Calu3 (cell line): ENCODE data around the gene GNG8. TPM values are rescaled to one million over a fixed set of nuclear protein-coding genes. Genes with fewer than 3 reads are reported as not detected.

Experiments
- BruUV-seq: library from RNA; stranded (reverse); fragments of 400-500 nt; replicated peaks from 2 replicates; lab custom pipeline; 2021; lab: Mats Ljungman, UMichigan
- CTCF ChIA-PET: fragments of 300-600 bp; sonication (Branson Sonifier 250); formaldehyde crosslinking; loops from one replicate; lab custom pipeline; 2022; ENCODE audit warnings: antibody characterized with exemption; lab: Charles Lee
- DNase-seq: peaks from one replicate; pipeline ENCODE4 v3.0.0; 2022
- H3K27ac Mint-ChIP-seq: one replicate; pipeline ENCODE4 v1.8.0; 2022; ENCODE audit warnings: mixed read lengths; ENCODE audit not compliant: unreplicated experiment
- H3K27me3 Mint-ChIP-seq: one replicate; pipeline ENCODE4 v1.8.0; 2022; ENCODE audit warnings: mixed read lengths; ENCODE audit not compliant: unreplicated experiment
- H3K36me3 Mint-ChIP-seq: one replicate; pipeline ENCODE4 v1.8.0; 2022; ENCODE audit warnings: mild to moderate bottlenecking, moderate library complexity, mixed read lengths; ENCODE audit not compliant: insufficient read depth, unreplicated experiment
- H3K4me1 Mint-ChIP-seq: one replicate; pipeline ENCODE4 v1.8.0; 2022; ENCODE audit warnings: mild to moderate bottlenecking, low read depth, mixed read lengths; ENCODE audit not compliant: unreplicated experiment
- H3K4me3 Mint-ChIP-seq: one replicate; pipeline ENCODE4 v1.8.0; 2022; ENCODE audit warnings: mild to moderate bottlenecking, low read depth, moderate library complexity, mixed read lengths; ENCODE audit not compliant: unreplicated experiment
- H3K9me3 Mint-ChIP-seq: one replicate; pipeline ENCODE4 v1.8.0; 2022; ENCODE audit warnings: low read depth, mixed read lengths; ENCODE audit not compliant: unreplicated experiment
- intact Hi-C: fragments of 100-400 bp; cut with micrococcal nuclease; formaldehyde crosslinking; loops from one replicate; pipeline ENCODE4 v1.10.0; 2022; ENCODE audit not compliant: unreplicated experiment
- total RNA-seq: library from RNA; stranded (reverse); gene quantifications from 2 replicates; pipeline ENCODE4 v1.2.3, GENCODE V29; 2022
- TF ChIP-seq, protein P1 (sequence below): fragments of 200-600 bp; IDR thresholded peaks from one replicate; pipeline ENCODE4 v1.8.0; 2022; ENCODE audit warnings: antibody characterized with exemption; ENCODE audit not compliant: unreplicated experiment

The GNG8 gene
- total RNA-seq, 1 experiment from 2014 or later: not detected

DNA sequence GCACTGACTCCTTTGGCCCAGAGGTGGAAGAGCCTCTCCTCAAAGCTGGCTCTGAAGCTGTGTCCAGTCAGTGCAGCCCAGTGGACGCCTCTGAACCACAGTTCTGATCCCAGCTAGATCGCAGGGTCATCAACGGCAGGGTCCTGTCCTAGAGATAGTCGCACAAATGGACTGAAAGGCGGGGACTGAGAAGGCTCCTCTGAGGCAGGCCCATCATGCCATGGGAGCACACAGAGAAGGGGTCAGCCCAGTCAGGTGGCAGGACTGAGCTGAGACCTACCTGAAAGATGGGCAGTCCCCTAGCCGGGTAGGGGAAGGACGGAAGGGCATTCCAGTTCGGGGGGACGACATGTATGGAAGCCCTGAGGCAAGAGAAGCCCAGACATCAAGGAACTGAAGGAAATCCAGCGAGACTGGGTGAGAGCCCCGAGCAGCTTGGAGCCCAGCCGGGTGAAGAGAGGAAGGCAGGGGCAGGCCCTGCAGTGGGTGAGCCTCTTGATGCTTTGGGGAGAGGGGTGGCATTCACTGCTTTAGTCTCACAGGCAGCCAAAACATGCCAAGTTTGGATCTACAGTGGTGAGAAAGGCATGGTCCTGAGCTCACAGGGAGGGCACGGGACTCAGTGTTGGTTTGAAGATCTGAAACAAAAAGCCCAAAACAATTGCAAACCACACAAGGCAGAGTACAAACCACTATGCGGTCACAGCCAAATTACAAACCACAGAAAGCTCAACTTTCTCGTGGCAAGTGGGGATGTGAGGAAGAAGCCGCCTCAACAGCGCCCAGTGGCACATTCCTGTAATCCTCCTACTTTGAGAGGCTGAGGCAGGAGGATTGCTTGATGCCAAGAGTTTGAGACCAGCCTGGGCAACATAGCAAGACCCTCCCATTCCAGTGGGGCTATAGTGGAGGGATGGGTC is 24.9 kb downstream of the GNG8 start:
- Mint-ChIP-seq H3K4me3 (no peak overlapping the region), H3K4me1 (no peaks in the 10 kb centered on the region), H3K9me3 (no peaks in the 10 kb centered on the region), H3K27me3 (peaks cover 2% of the 10 kb centered on the region), H3K36me3 (peaks cover 18% of the 10 kb centered on the region), H3K27ac (peak overlapping the region; percentile 48)
- no TSS peak for BruUV-seq
- intact Hi-C loops: no loop called here
- DNase-seq: no peak
- CTCF ChIA-PET: interaction anchor here (1.2 to 9.8 kb wide), 2 partner anchors 8 to 51 kb away, joined by 3 to 121 read pairs; partner anchors contain the start of gene DACT3
- TF ChIP-seq, protein P1, sequence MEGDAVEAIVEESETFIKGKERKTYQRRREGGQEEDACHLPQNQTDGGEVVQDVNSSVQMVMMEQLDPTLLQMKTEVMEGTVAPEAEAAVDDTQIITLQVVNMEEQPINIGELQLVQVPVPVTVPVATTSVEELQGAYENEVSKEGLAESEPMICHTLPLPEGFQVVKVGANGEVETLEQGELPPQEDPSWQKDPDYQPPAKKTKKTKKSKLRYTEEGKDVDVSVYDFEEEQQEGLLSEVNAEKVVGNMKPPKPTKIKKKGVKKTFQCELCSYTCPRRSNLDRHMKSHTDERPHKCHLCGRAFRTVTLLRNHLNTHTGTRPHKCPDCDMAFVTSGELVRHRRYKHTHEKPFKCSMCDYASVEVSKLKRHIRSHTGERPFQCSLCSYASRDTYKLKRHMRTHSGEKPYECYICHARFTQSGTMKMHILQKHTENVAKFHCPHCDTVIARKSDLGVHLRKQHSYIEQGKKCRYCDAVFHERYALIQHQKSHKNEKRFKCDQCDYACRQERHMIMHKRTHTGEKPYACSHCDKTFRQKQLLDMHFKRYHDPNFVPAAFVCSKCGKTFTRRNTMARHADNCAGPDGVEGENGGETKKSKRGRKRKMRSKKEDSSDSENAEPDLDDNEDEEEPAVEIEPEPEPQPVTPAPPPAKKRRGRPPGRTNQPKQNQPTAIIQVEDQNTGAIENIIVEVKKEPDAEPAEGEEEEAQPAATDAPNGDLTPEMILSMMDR: no peak

DNA sequence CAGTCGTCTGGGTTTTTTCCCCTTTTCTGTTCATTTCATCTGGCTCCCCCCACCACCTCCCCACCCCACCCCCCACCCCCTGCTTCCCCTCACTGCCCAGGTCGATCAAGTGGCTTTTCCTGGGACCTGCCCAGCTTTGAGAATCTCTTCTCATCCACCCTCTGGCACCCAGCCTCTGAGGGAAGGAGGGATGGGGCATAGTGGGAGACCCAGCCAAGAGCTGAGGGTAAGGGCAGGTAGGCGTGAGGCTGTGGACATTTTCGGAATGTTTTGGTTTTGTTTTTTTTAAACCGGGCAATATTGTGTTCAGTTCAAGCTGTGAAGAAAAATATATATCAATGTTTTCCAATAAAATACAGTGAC is 25.6 kb downstream of the GNG8 start:
- no peaks in the 10 kb centered on the region for H3K9me3 Mint-ChIP-seq
- no peaks in the 10 kb centered on the region for H3K27me3 Mint-ChIP-seq
- H3K4me1 Mint-ChIP-seq: no peaks in the 10 kb centered on the region
- DNase-seq: no peak
- intact Hi-C loops: no loop called here
- peaks cover 18% of the 10 kb centered on the region for H3K36me3 Mint-ChIP-seq
- BruUV-seq: no TSS peak
- no peak overlapping the region for H3K4me3 Mint-ChIP-seq
- CTCF ChIA-PET: no interaction called here
- peak overlapping the region; percentile 48 for H3K27ac Mint-ChIP-seq
- TF ChIP-seq, protein P1: no peak

DNA sequence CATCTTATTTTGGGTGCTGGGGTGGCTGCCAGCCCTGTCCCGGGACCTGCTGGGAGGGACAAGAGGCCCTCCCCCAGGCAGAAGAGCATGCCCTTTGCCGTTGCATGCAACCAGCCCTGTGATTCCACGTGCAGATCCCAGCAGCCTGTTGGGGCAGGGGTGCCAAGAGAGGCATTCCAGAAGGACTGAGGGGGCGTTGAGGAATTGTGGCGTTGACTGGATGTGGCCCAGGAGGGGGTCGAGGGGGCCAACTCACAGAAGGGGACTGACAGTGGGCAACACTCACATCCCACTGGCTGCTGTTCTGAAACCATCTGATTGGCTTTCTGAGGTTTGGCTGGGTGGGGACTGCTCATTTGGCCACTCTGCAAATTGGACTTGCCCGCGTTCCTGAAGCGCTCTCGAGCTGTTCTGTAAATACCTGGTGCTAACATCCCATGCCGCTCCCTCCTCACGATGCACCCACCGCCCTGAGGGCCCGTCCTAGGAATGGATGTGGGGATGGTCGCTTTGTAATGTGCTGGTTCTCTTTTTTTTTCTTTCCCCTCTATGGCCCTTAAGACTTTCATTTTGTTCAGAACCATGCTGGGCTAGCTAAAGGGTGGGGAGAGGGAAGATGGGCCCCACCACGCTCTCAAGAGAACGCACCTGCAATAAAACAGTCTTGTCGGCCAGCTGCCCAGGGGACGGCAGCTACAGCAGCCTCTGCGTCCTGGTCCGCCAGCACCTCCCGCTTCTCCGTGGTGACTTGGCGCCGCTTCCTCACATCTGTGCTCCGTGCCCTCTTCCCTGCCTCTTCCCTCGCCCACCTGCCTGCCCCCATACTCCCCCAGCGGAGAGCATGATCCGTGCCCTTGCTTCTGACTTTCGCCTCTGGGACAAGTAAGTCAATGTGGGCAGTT is 26.2 kb downstream of the GNG8 start:
- Mint-ChIP-seq H3K27ac (no peak overlapping the region), H3K9me3 (no peaks in the 10 kb centered on the region), H3K4me1 (no peaks in the 10 kb centered on the region), H3K36me3 (peaks cover 18% of the 10 kb centered on the region), H3K4me3 (no peak overlapping the region), H3K27me3 (no peaks in the 10 kb centered on the region)
- intact Hi-C loops: no loop called here
- BruUV-seq: TSS peak; percentile 64
- CTCF ChIA-PET: interaction anchor here (0.8 kb wide), 1 partner anchor 51 kb away, joined by 10 read pairs; the partner anchor contains the start of gene DACT3
- no peak for DNase-seq
- TF ChIP-seq, protein P1: no peak

DNA sequence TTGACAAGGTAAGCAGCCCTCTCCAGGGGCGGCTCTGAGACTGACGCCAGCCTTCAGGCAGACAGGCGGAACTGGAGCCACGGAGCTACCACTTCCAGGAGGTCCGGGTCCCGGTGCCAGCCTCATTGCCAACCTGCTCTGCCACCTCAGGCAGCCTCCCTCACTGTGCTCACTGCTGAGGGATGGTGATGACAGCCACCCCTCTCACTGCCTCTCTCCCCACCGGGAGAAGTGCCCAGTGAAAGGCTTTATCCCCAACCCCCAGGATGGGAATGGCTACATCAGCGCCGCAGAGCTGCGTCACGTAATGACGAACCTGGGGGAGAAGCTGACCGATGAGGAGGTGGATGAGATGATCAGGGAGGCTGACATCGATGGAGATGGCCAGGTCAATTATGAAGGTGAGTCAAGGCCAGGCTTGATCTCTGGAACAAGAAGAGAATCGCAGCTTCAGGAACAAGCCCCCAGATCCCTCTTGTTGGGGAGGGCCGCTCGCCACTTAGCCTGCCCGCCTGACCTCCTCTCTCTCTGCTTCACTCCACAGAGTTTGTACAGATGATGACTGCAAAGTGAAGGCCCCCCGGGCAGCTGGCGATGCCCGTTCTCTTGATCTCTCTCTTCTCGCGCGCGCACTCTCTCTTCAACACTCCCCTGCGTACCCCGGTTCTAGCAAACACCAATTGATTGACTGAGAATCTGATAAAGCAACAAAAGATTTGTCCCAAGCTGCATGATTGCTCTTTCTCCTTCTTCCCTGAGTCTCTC is 27.2 kb downstream of the GNG8 start:
- H3K27me3 Mint-ChIP-seq: no peaks in the 10 kb centered on the region
- intact Hi-C loops: no loop called here

More for the DNA sequence above, 27.2 kb downstream of the GNG8 start:
- no peak overlapping the region for H3K27ac Mint-ChIP-seq
- no TSS peak for BruUV-seq
- H3K4me3 Mint-ChIP-seq: no peak overlapping the region
- H3K9me3 Mint-ChIP-seq: no peaks in the 10 kb centered on the region
- H3K36me3 Mint-ChIP-seq: peaks cover 18% of the 10 kb centered on the region
- TF ChIP-seq, protein P1: no peak
- no peak for DNase-seq
- no peaks in the 10 kb centered on the region for H3K4me1 Mint-ChIP-seq
- CTCF ChIA-PET: interaction anchor here (1.4 kb wide), 2 partner anchors 8 to 11 kb away, joined by 3 to 4 read pairs; no protein-coding TSS in a partner anchor
